ENCODE measurements around the gene DAPK2.

Gene DAPK2

GRCh38 chr15:64004587-64004986 is 41.7 kb downstream of the DAPK2 start:
- no peaks in the 10 kb centered on the region for H3K79me1 ChIP-seq (ENCODE audit: low read length)
- no peak overlapping the region for H3K23ac ChIP-seq (ENCODE audit: low read length)
- H3K4me2 ChIP-seq (ENCODE audit: low read length), result no peak overlapping the region
- no peaks in the 10 kb centered on the region for H3K4me1 ChIP-seq (ENCODE audit: control insufficient read depth, low read depth, low read length)
- H4K8ac ChIP-seq (ENCODE audit: low read depth, low read length), result no peak overlapping the region
- H4K5ac ChIP-seq (ENCODE audit: low read length), result no peak overlapping the region
- H3K56ac ChIP-seq (ENCODE audit: low read length), result no peak overlapping the region
- DNase-seq, result peak; percentile 24
- no peak overlapping the region for H2BK15ac ChIP-seq (replicated peaks; ENCODE audit: low read depth)
- H3K27ac ChIP-seq (ENCODE audit: low read depth, low read length), result no peak overlapping the region
- no peaks in the 10 kb centered on the region for H3K79me2 ChIP-seq (ENCODE audit: control insufficient read depth, insufficient read depth, low read length)
- H3K9ac ChIP-seq (ENCODE audit: low read length), result no peak overlapping the region
- WGBS (ENCODE audit: extremely low coverage, insufficient coverage, low lambda C conversion rate), result no CpG with 5 or more reads among the region's 5 CpGs
- H3K4me3 ChIP-seq (ENCODE audit: low read length), result no peak overlapping the region
- no peak overlapping the region for H2AK5ac ChIP-seq (ENCODE audit: low read length)
- H2BK5ac ChIP-seq (ENCODE audit: low read length), result no peak overlapping the region
- H3K4ac ChIP-seq (ENCODE audit: low read depth, low read length), result no peak overlapping the region
- H3K18ac ChIP-seq (ENCODE audit: low read length), result no peak overlapping the region
- no peaks in the 10 kb centered on the region for H3K36me3 ChIP-seq (ENCODE audit: control insufficient read depth, insufficient read depth, low read length)
- no peak overlapping the region for H2BK120ac ChIP-seq (ENCODE audit: low read depth, low read length)
- no peaks in the 10 kb centered on the region for H3K27me3 ChIP-seq (ENCODE audit: insufficient read depth, low read length, poor library complexity)

- Histone ChIP-seq H2AK5ac (ENCODE audit: low read length) (no peak overlapping the region), H2BK5ac (ENCODE audit: low read length) (no peak overlapping the region), H3K9ac (ENCODE audit: low read length) (no peak overlapping the region), H3K79me1 (ENCODE audit: low read length) (no peaks in the 10 kb centered on the region), H3K4me1 (ENCODE audit: control insufficient read depth, low read depth, low read length) (no peaks in the 10 kb centered on the region), H3K36me3 (ENCODE audit: control insufficient read depth, insufficient read depth, low read length) (no peaks in the 10 kb centered on the region), H4K5ac (ENCODE audit: low read length) (no peak overlapping the region), H3K56ac (ENCODE audit: low read length) (no peak overlapping the region), H3K4me2 (ENCODE audit: low read length) (no peak overlapping the region), H4K8ac (ENCODE audit: low read depth, low read length) (no peak overlapping the region), H3K4me3 (ENCODE audit: low read length) (no peak overlapping the region), H2BK120ac (ENCODE audit: low read depth, low read length) (no peak overlapping the region), H3K27me3 (ENCODE audit: insufficient read depth, low read length, poor library complexity) (no peaks in the 10 kb centered on the region), H3K4ac (ENCODE audit: low read depth, low read length) (no peak overlapping the region), H3K79me2 (ENCODE audit: control insufficient read depth, insufficient read depth, low read length) (no peaks in the 10 kb centered on the region), H3K23ac (ENCODE audit: low read length) (no peak overlapping the region), H3K27ac (ENCODE audit: low read depth, low read length) (no peak overlapping the region), H3K18ac (ENCODE audit: low read length) (no peak overlapping the region), H2BK15ac (replicated peaks; ENCODE audit: low read depth) (no peak overlapping the region)
- no peak for DNase-seq
- WGBS (ENCODE audit: extremely low coverage, insufficient coverage, low lambda C conversion rate), result no CpG with 5 or more reads among the region's 2 CpGs
Observed at GRCh38 chr15:64004056-64004455, 42.2 kb downstream of the DAPK2 start.

GRCh38 chr15:64003182-64003581 is 43.1 kb downstream of the DAPK2 start:
- no peak overlapping the region for H4K5ac ChIP-seq (ENCODE audit: low read length)
- H2BK15ac ChIP-seq (replicated peaks; ENCODE audit: low read depth), result no peak overlapping the region
- H3K4me3 ChIP-seq (ENCODE audit: low read length), result no peak overlapping the region
- DNase-seq, result no peak
- H3K9ac ChIP-seq (ENCODE audit: low read length), result no peak overlapping the region
- no peak overlapping the region for H3K4me2 ChIP-seq (ENCODE audit: low read length)
- H3K27me3 ChIP-seq (ENCODE audit: insufficient read depth, low read length, poor library complexity), result no peaks in the 10 kb centered on the region
- no peaks in the 10 kb centered on the region for H3K4me1 ChIP-seq (ENCODE audit: control insufficient read depth, low read depth, low read length)
- no peak overlapping the region for H2BK5ac ChIP-seq (ENCODE audit: low read length)
- H3K36me3 ChIP-seq (ENCODE audit: control insufficient read depth, insufficient read depth, low read length), result no peaks in the 10 kb centered on the region
- H3K23ac ChIP-seq (ENCODE audit: low read length), result no peak overlapping the region
- no peak overlapping the region for H3K56ac ChIP-seq (ENCODE audit: low read length)
- H3K27ac ChIP-seq (ENCODE audit: low read depth, low read length), result no peak overlapping the region
- H2BK120ac ChIP-seq (ENCODE audit: low read depth, low read length), result no peak overlapping the region
- no peak overlapping the region for H3K18ac ChIP-seq (ENCODE audit: low read length)
- H3K79me2 ChIP-seq (ENCODE audit: control insufficient read depth, insufficient read depth, low read length), result no peaks in the 10 kb centered on the region
- H3K4ac ChIP-seq (ENCODE audit: low read depth, low read length), result no peak overlapping the region
- no peak overlapping the region for H2AK5ac ChIP-seq (ENCODE audit: low read length)
- no CpG with 5 or more reads among the region's 4 CpGs for WGBS (ENCODE audit: extremely low coverage, insufficient coverage, low lambda C conversion rate)
- H3K79me1 ChIP-seq (ENCODE audit: low read length), result no peaks in the 10 kb centered on the region
- H4K8ac ChIP-seq (ENCODE audit: low read depth, low read length), result no peak overlapping the region

GRCh38 chr15:64001148-64001547 is 45.1 kb downstream of the DAPK2 start:
- no peaks in the 10 kb centered on the region for H3K79me2 ChIP-seq (ENCODE audit: control insufficient read depth, insufficient read depth, low read length)
- H3K27ac ChIP-seq (ENCODE audit: low read depth, low read length), result no peak overlapping the region
- H2BK120ac ChIP-seq (ENCODE audit: low read depth, low read length), result no peak overlapping the region
- no peak overlapping the region for H3K56ac ChIP-seq (ENCODE audit: low read length)
- no CpG with 5 or more reads among the region's 5 CpGs for WGBS (ENCODE audit: extremely low coverage, insufficient coverage, low lambda C conversion rate)
- H3K18ac ChIP-seq (ENCODE audit: low read length), result no peak overlapping the region
- H4K5ac ChIP-seq (ENCODE audit: low read length), result no peak overlapping the region
- no peak for DNase-seq
- H3K4me1 ChIP-seq (ENCODE audit: control insufficient read depth, low read depth, low read length), result no peaks in the 10 kb centered on the region
- no peak overlapping the region for H3K4ac ChIP-seq (ENCODE audit: low read depth, low read length)
- no peak overlapping the region for H4K8ac ChIP-seq (ENCODE audit: low read depth, low read length)
- H3K9ac ChIP-seq (ENCODE audit: low read length), result no peak overlapping the region
- H2AK5ac ChIP-seq (ENCODE audit: low read length), result no peak overlapping the region
- no peak overlapping the region for H3K23ac ChIP-seq (ENCODE audit: low read length)
- no peaks in the 10 kb centered on the region for H3K27me3 ChIP-seq (ENCODE audit: insufficient read depth, low read length, poor library complexity)
- no peak overlapping the region for H3K4me2 ChIP-seq (ENCODE audit: low read length)
- H3K36me3 ChIP-seq (ENCODE audit: control insufficient read depth, insufficient read depth, low read length), result no peaks in the 10 kb centered on the region
- H3K4me3 ChIP-seq (ENCODE audit: low read length), result no peak overlapping the region
- no peak overlapping the region for H2BK15ac ChIP-seq (replicated peaks; ENCODE audit: low read depth)
- H3K79me1 ChIP-seq (ENCODE audit: low read length), result no peaks in the 10 kb centered on the region
- no peak overlapping the region for H2BK5ac ChIP-seq (ENCODE audit: low read length)

GRCh38 chr15:64000183-64000951 is 45.9 kb downstream of the DAPK2 start:
- no peaks in the 10 kb centered on the region for H3K79me2 ChIP-seq (ENCODE audit: control insufficient read depth, insufficient read depth, low read length)
- H2BK15ac ChIP-seq (replicated peaks; ENCODE audit: low read depth), result no peak overlapping the region
- no peak overlapping the region for H2BK5ac ChIP-seq (ENCODE audit: low read length)
- no peak overlapping the region for H4K8ac ChIP-seq (ENCODE audit: low read depth, low read length)
- H4K5ac ChIP-seq (ENCODE audit: low read length), result no peak overlapping the region
- no peak overlapping the region for H3K56ac ChIP-seq (ENCODE audit: low read length)
- no CpG with 5 or more reads among the region's 4 CpGs for WGBS (ENCODE audit: extremely low coverage, insufficient coverage, low lambda C conversion rate)
- DNase-seq, result no peak
- no peaks in the 10 kb centered on the region for H3K36me3 ChIP-seq (ENCODE audit: control insufficient read depth, insufficient read depth, low read length)
- no peak overlapping the region for H3K9ac ChIP-seq (ENCODE audit: low read length)
- no peak overlapping the region for H2BK120ac ChIP-seq (ENCODE audit: low read depth, low read length)
- no peak overlapping the region for H3K4me2 ChIP-seq (ENCODE audit: low read length)
- no peak overlapping the region for H3K23ac ChIP-seq (ENCODE audit: low read length)
- H3K27me3 ChIP-seq (ENCODE audit: insufficient read depth, low read length, poor library complexity), result no peaks in the 10 kb centered on the region
- H3K4me3 ChIP-seq (ENCODE audit: low read length), result no peak overlapping the region
- no peak overlapping the region for H3K27ac ChIP-seq (ENCODE audit: low read depth, low read length)
- H3K4me1 ChIP-seq (ENCODE audit: control insufficient read depth, low read depth, low read length), result no peaks in the 10 kb centered on the region
- H3K79me1 ChIP-seq (ENCODE audit: low read length), result no peaks in the 10 kb centered on the region
- H2AK5ac ChIP-seq (ENCODE audit: low read length), result no peak overlapping the region
- H3K18ac ChIP-seq (ENCODE audit: low read length), result no peak overlapping the region
- H3K4ac ChIP-seq (ENCODE audit: low read depth, low read length), result no peak overlapping the region

GRCh38 chr15:63999177-63999576 is 47.1 kb downstream of the DAPK2 start:
- no peak overlapping the region for H4K8ac ChIP-seq (ENCODE audit: low read depth, low read length)
- no peak for DNase-seq
- no peak overlapping the region for H3K4ac ChIP-seq (ENCODE audit: low read depth, low read length)
- no peaks in the 10 kb centered on the region for H3K79me2 ChIP-seq (ENCODE audit: control insufficient read depth, insufficient read depth, low read length)
- H3K56ac ChIP-seq (ENCODE audit: low read length), result no peak overlapping the region
- no peak overlapping the region for H3K9ac ChIP-seq (ENCODE audit: low read length)
- no peak overlapping the region for H3K18ac ChIP-seq (ENCODE audit: low read length)
- no peak overlapping the region for H2BK5ac ChIP-seq (ENCODE audit: low read length)
- H3K79me1 ChIP-seq (ENCODE audit: low read length), result no peaks in the 10 kb centered on the region
- H4K5ac ChIP-seq (ENCODE audit: low read length), result no peak overlapping the region
- H3K4me2 ChIP-seq (ENCODE audit: low read length), result no peak overlapping the region
- no peak overlapping the region for H2AK5ac ChIP-seq (ENCODE audit: low read length)
- no peaks in the 10 kb centered on the region for H3K4me1 ChIP-seq (ENCODE audit: control insufficient read depth, low read depth, low read length)
- WGBS (ENCODE audit: extremely low coverage, insufficient coverage, low lambda C conversion rate), result no CpG with 5 or more reads among the region's 3 CpGs
- H3K27ac ChIP-seq (ENCODE audit: low read depth, low read length), result no peak overlapping the region
- no peak overlapping the region for H3K23ac ChIP-seq (ENCODE audit: low read length)
- H3K27me3 ChIP-seq (ENCODE audit: insufficient read depth, low read length, poor library complexity), result no peaks in the 10 kb centered on the region
- no peak overlapping the region for H3K4me3 ChIP-seq (ENCODE audit: low read length)
- no peak overlapping the region for H2BK15ac ChIP-seq (replicated peaks; ENCODE audit: low read depth)
- H2BK120ac ChIP-seq (ENCODE audit: low read depth, low read length), result no peak overlapping the region
- no peaks in the 10 kb centered on the region for H3K36me3 ChIP-seq (ENCODE audit: control insufficient read depth, insufficient read depth, low read length)
